Fibroblast of lung (primary cell): ENCODE results near the gene SLC17A5. TPM values are rescaled to one million over a fixed set of nuclear protein-coding genes. Genes with fewer than 3 reads are reported as not detected.

Experiments used
- DNase-seq, 2 donors: peaks; one replicate each; pipeline versions ENCODE4 v3.0.0 to v3.0.0-alpha.2; 2010; ENCODE audit warnings: low read depth in 2 of 2
- H2AFZ ChIP-seq: 2 replicates; pipeline ENCODE4 v1.5.1; 2012; ENCODE audit warnings: low read length, control low read depth, inconsistent platforms
- H3K27ac ChIP-seq: 2 replicates; pipeline ENCODE4 v1.5.1; 2011; ENCODE audit warnings: low read length, control low read depth; ENCODE audit not compliant: insufficient read depth
- H3K27me3 ChIP-seq: 2 replicates; pipeline ENCODE4 v1.5.1; 2011; ENCODE audit warnings: mild to moderate bottlenecking, low read length; ENCODE audit not compliant: control insufficient read depth, insufficient read depth
- H3K36me3 ChIP-seq: 2 replicates; pipeline ENCODE4 v1.5.1; 2011; ENCODE audit warnings: low read length; ENCODE audit not compliant: control insufficient read depth, insufficient read depth
- H3K4me1 ChIP-seq: 2 replicates; pipeline ENCODE4 v1.5.1; 2011; ENCODE audit warnings: low read length; ENCODE audit not compliant: control insufficient read depth, insufficient read depth; ENCODE audit errors: extremely low read depth
- H3K4me2 ChIP-seq: 2 replicates; pipeline ENCODE4 v1.5.1; 2011; ENCODE audit warnings: low read length, control low read depth; ENCODE audit not compliant: insufficient read depth; ENCODE audit errors: extremely low read depth
- H3K4me3 ChIP-seq, 4 experiments: fragments of 200-600 bp in 1 of 4; sonication (generic) in 1 of 4; replicated peaks in 1 of 4; 2 replicates each; pipeline ENCODE4 v1.5.1; 2011 to 2016; ENCODE audit warnings: low read length in 4 of 4, low read depth in 3 of 4, mild to moderate bottlenecking in 3 of 4, control low read depth in 2 of 4, inconsistent platforms in 1 of 4, mixed read lengths in 1 of 4; ENCODE audit not compliant: insufficient read depth in 1 of 4; ENCODE audit errors: control extremely low read depth in 1 of 4
- H3K79me2 ChIP-seq: 2 replicates; pipeline ENCODE4 v1.5.1; 2012; ENCODE audit warnings: mild to moderate bottlenecking, low read length, inconsistent platforms; ENCODE audit not compliant: control insufficient read depth, insufficient read depth
- H3K9ac ChIP-seq: 2 replicates; pipeline ENCODE4 v1.5.1; 2011; ENCODE audit warnings: mild to moderate bottlenecking, low read length, control low read depth; ENCODE audit not compliant: insufficient read depth
- H3K9me3 ChIP-seq: 2 replicates; pipeline ENCODE4 v1.5.1; 2012; ENCODE audit warnings: low read depth, low read length; ENCODE audit not compliant: control insufficient read depth, insufficient read depth
- H4K20me1 ChIP-seq: 2 replicates; pipeline ENCODE4 v1.5.1; 2011; ENCODE audit warnings: low read length; ENCODE audit not compliant: control insufficient read depth, insufficient read depth; ENCODE audit errors: extremely low read depth
- CTCF ChIP-seq, 2 donors: IDR thresholded peaks in 1 of 2; conservative IDR thresholded peaks in 1 of 2; 1 replicate in 1 of 2; 2 replicates in 1 of 2; pipeline ENCODE4 v1.5.1; 2011 to 2012; ENCODE audit warnings: low read length in 2 of 2, control low read depth in 1 of 2, inconsistent platforms in 1 of 2, low read depth in 1 of 2, mild to moderate bottlenecking in 1 of 2
- EZH2 ChIP-seq: IDR thresholded peaks from 2 replicates; pipeline ENCODE4 v1.5.1; 2012; ENCODE audit warnings: low read length, control low read depth, mild to moderate bottlenecking; ENCODE audit errors: missing control alignments
- polyA plus RNA-seq, 2 donors: library from polyadenylated mRNA; depleted of rRNA in 1 of 2; stranded (reverse) in 1 of 2; unstranded in 1 of 2; fragments of >200 nt; gene quantifications; 2 replicates each; pipeline ENCODE4 v1.2.1, GENCODE V29; 2011 to 2012; ENCODE audit warnings: missing spikeins in 1 of 2
- total RNA-seq: library from RNA; depleted of rRNA; stranded (reverse); fragments of >200 nt; gene quantifications from 2 replicates; pipeline ENCODE4 v1.2.1, GENCODE V29; 2014

SLC17A5 gene
- total and polyA plus RNA-seq, 2 donors (not counting 1 experiment from before 2014, with no cell fraction given), result 39.3 to 56.8 TPM

- no peak overlapping the region for H3K4me2 ChIP-seq
- H3K79me2 ChIP-seq, result no peaks in the 10 kb centered on the region
- no peaks in the 10 kb centered on the region for H3K27me3 ChIP-seq
- DNase-seq, result no peak
- no peaks in the 10 kb centered on the region for H4K20me1 ChIP-seq
- no peaks in the 10 kb centered on the region for H3K9me3 ChIP-seq
- H3K4me1 ChIP-seq, result no peaks in the 10 kb centered on the region
- H2AFZ ChIP-seq, result no peak overlapping the region
- H3K4me3 ChIP-seq, result no peak overlapping the region
- H3K9ac ChIP-seq, result no peak overlapping the region
- H3K36me3 ChIP-seq, result peaks cover 2% of the 10 kb centered on the region
- TF ChIP-seq EZH2 (no peak), CTCF (conservative IDR thresholded peaks at IDR 0.05 in 1 of 2, IDR thresholded peaks at IDR 0.05 in 1 of 2; ENCODE audit: low read depth in 1 of 2, low read length in 2 of 2) (no peak)
- H3K27ac ChIP-seq, result no peak overlapping the region
Observed at GRCh38 chr6:73608761-73609160, 45.0 kb downstream of the SLC17A5 start.

GRCh38 chr6:73606428-73606827, 47.4 kb downstream of the SLC17A5 start:
- Histone ChIP-seq H3K4me2 (no peak overlapping the region), H3K27me3 (no peaks in the 10 kb centered on the region), H3K4me3 (no peak overlapping the region), H4K20me1 (no peaks in the 10 kb centered on the region), H3K4me1 (no peaks in the 10 kb centered on the region), H3K9ac (no peak overlapping the region), H3K27ac (no peak overlapping the region), H3K79me2 (no peaks in the 10 kb centered on the region), H3K36me3 (peaks cover 2% of the 10 kb centered on the region), H3K9me3 (no peaks in the 10 kb centered on the region), H2AFZ (no peak overlapping the region)
- DNase-seq, result peak in 1 of 2 donors; percentile 6
- TF ChIP-seq CTCF (conservative IDR thresholded peaks at IDR 0.05 in 1 of 2, IDR thresholded peaks at IDR 0.05 in 1 of 2; ENCODE audit: low read depth in 1 of 2, low read length in 2 of 2) (no peak), EZH2 (no peak)

- no peaks in the 10 kb centered on the region for H3K9me3 ChIP-seq
- no peak overlapping the region for H3K4me2 ChIP-seq
- no peak overlapping the region for H3K9ac ChIP-seq
- no peak overlapping the region for H3K4me3 ChIP-seq
- no peaks in the 10 kb centered on the region for H3K79me2 ChIP-seq
- no peaks in the 10 kb centered on the region for H4K20me1 ChIP-seq
- H3K27me3 ChIP-seq, result no peaks in the 10 kb centered on the region
- no peak overlapping the region for H2AFZ ChIP-seq
- peaks cover 2% of the 10 kb centered on the region for H3K36me3 ChIP-seq
- no peak for TF ChIP-seq EZH2
- no peak for DNase-seq
- H3K27ac ChIP-seq, result no peak overlapping the region
- no peaks in the 10 kb centered on the region for H3K4me1 ChIP-seq
Observed at GRCh38 chr6:73604461-73604860, 49.3 kb downstream of the SLC17A5 start.
